Measurements from ENCODE around the gene UBE2D2. TPM values are rescaled to one million over a fixed set of nuclear protein-coding genes. Genes with fewer than 3 reads are reported as not detected.
"Not testable (repeated sequence)": the region's sequence is repeated elsewhere in the genome, so short reads cannot be mapped to it uniquely, and the experiment has no call there.

The UBE2D2 gene
- 97.0 TPM for total RNA-seq
- long read RNA-seq, transcript UBE2D2-202 (7 exons, 2,702 nt): major isoform, 103 of 128 reads
- long read RNA-seq, partial matches to known transcripts: 2 of 128 reads
- long read RNA-seq, other reads (novel, unspliced or antisense): 23 of 128 reads

DNA sequence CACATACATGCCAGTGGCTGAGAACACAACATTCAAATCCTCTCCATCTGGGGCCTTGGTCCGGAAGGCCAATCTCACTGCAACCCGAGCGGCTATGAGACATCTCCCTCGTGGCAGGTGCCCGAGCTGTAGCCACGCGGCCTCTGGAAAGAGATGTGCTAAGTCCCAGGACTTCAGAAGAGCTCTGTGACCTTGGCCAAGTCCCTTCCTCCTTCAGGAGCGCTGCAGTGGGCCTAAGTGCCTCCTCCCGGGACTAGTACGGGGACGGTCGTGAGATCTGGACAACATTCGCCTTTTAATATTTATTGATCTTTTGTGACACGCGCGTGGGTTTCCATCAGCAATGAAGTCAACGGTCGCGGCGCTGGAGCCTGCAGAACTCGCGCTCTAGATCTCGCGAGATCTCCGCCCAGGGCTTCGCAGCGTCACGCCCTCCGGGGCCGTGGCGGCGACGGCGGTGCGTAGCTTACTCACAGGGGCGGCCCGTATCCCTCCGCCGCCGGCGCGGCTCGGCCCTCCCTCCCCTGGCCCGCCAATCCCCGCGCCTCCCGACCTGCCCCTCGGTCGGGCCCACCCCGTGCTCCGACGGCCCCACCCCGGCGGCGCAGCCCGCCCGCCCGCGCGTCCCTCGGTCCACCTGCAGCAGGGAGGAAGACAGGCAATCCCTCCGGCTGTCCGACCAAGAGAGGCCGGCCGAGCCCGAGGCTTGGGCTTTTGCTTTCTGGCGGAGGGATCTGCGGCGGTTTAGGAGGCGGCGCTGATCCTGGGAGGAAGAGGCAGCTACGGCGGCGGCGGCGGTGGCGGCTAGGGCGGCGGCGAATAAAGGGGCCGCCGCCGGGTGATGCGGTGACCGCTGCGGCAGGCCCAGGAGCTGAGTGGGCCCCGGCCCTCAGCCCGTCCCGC, at the start of gene UBE2D2:
Gene UBE2D2 (plus strand): TSS at position 588 of the 903 bp plus-strand sequence. CDS start 453 bp downstream, outside the sequence.
- no peaks in the 10 kb centered on the region for H3K36me3 ChIP-seq
- intact Hi-C loops (cut with DNase I): no loop called here
- ATAC-seq (peak; percentile 97 to 99), DNase-seq (peak; percentile 99)
- H3K27ac ChIP-seq: peak within 1 kb of the TSS; percentile 96
- H3K4me3 ChIP-seq: peak within 1 kb of the TSS; percentile 85
- peaks cover 43% of the 10 kb centered on the region for H3K4me1 ChIP-seq
- H3K9me3 ChIP-seq: no peaks in the 10 kb centered on the region
- no peaks in the 10 kb centered on the region for H3K27me3 ChIP-seq (ENCODE audit: low read depth)
- TF ChIP-seq, protein P1, sequence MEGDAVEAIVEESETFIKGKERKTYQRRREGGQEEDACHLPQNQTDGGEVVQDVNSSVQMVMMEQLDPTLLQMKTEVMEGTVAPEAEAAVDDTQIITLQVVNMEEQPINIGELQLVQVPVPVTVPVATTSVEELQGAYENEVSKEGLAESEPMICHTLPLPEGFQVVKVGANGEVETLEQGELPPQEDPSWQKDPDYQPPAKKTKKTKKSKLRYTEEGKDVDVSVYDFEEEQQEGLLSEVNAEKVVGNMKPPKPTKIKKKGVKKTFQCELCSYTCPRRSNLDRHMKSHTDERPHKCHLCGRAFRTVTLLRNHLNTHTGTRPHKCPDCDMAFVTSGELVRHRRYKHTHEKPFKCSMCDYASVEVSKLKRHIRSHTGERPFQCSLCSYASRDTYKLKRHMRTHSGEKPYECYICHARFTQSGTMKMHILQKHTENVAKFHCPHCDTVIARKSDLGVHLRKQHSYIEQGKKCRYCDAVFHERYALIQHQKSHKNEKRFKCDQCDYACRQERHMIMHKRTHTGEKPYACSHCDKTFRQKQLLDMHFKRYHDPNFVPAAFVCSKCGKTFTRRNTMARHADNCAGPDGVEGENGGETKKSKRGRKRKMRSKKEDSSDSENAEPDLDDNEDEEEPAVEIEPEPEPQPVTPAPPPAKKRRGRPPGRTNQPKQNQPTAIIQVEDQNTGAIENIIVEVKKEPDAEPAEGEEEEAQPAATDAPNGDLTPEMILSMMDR (IDR thresholded peaks at IDR 0.05): no peak

DNA sequence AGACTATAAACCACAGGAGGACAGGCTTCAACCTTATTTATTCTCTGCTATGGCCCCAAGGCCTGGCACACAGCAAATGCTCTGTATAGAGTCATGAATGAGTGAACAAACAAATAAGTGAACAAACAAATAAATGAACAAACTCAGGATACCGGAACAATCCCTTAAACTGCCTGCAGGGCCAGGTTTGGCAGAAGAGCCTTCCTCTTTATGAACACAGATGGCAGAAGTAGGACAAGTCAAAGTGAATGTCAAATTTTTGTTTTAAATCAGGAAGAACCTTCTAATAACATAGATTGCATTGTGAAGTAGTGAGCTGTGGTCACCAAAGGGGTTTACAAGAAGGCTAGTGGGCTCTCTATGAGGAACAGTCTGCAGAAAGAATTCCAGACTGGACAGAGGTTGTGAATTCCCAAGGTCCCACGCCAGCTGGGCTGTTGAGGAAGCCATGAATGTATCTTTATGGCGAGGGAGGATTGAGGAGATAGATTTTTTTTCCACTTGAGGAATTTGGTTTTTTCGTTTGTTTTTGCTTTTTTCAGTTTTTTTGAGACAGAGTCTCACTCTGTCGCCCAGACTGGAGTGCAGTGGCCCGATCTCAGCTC, 48.3 kb upstream of the UBE2D2 start:
- ATAC-seq: no peak
- peaks cover 7% of the 10 kb centered on the region for H3K4me1 ChIP-seq

DNA sequence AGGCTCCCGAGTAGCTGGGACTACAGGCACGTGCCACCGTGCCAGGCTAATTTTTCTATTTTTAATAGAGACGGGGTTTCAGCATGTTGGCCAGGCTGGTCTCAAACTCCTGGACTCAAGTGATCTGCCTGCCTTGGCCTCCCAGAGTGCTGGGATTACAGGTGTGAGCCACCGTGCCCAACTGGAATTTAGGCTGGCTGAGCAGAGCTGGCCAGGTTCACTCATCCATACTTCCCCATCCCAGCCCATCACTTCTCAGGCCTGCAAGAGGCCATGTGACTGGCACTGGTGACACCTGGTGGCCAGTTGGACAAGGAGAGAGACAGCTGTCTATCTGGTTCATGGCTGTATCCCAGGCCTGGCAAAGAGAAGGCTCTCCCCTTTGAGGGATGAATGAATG, 47.7 kb upstream of the UBE2D2 start:
- not testable (repeated sequence) for H3K4me3 ChIP-seq; H3K9me3 ChIP-seq; H3K27me3 ChIP-seq (ENCODE audit: low read depth); H3K36me3 ChIP-seq; H3K27ac ChIP-seq
- intact Hi-C loops (cut with DNase I): loop anchor here (10.0 kb wide), 1 partner anchor 89 kb away; no protein-coding TSS in a partner anchor
- peak; percentile 88 for DNase-seq
- TF ChIP-seq, protein P1 (IDR thresholded peaks at IDR 0.05): peak; percentile 80
- peaks cover 11% of the 10 kb centered on the region for H3K4me1 ChIP-seq
- peak; percentile 86 to 89 for ATAC-seq

More for the DNA sequence above, 48.3 kb upstream of the UBE2D2 start:
- intact Hi-C loops (cut with DNase I): loop anchor here (10.0 kb wide), 1 partner anchor 88 kb away; no protein-coding TSS in a partner anchor
- Histone ChIP-seq H3K9me3 (no peaks in the 10 kb centered on the region), H3K27ac (no peak overlapping the region), H3K4me3 (no peak overlapping the region), H3K36me3 (no peaks in the 10 kb centered on the region), H3K27me3 (ENCODE audit: low read depth) (no peaks in the 10 kb centered on the region)
- TF ChIP-seq, protein P1 (IDR thresholded peaks at IDR 0.05): no peak
- no peak for DNase-seq

DNA sequence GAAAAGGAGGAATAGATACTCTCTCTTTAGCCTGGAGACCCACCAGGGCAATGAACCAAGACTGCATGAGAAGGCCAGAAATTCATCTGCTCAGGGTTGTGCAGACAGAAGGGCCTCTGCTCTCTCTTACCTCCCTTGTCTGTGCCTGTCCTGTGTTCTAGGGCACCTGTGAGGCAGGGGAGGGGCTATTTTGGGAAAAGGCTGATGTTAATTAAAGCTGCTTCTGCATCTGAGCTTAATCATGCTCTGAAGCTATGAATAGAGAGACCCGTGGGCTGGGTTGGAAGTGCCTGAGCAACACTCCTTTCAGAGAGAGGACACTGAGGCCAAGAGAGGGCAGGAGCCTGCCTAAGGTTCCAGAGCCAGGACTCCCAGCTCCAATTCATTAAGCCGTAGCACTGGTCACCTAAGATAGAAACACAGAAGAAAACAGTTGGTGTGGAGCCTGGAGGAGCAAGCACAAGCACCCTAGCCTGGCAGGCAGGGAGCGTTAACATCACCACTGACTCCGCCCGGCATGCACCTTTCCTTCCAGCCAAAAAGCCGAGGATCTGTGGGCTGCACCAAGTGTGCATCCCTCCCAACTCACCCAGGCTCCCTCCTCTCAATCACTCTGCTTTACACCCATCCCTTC, 47.2 kb upstream of the UBE2D2 start:
- Histone ChIP-seq H3K27me3 (ENCODE audit: low read depth) (no peaks in the 10 kb centered on the region), H3K9me3 (no peaks in the 10 kb centered on the region), H3K4me1 (peaks cover 14% of the 10 kb centered on the region), H3K4me3 (no peak overlapping the region), H3K36me3 (no peaks in the 10 kb centered on the region), H3K27ac (no peak overlapping the region)
- intact Hi-C loops (cut with DNase I): loop anchor here (10.0 kb wide), 1 partner anchor 89 kb away; no protein-coding TSS in a partner anchor
- ATAC-seq: no peak
- TF ChIP-seq, protein P1 (IDR thresholded peaks at IDR 0.05): no peak
- DNase-seq: no peak

DNA sequence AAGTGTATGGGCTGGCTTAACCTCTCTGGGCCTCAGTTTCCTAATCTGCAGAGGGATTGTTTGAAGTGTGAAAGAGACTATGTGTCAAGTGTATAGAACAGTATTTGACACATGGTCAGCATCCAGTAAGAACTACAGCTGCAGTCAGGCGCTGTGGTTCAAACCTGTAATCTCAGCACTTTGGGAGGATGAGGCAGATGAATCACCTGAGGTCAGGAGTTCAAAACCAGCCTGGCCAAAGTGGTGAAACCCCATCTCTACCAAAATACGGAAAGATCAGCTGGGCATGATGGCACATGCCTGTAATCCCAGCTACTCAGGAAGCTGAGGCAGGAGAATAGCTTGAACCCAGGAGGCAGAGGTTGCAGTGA, 46.7 kb upstream of the UBE2D2 start:
- no peaks in the 10 kb centered on the region for H3K36me3 ChIP-seq
- ATAC-seq: no peak
- peaks cover 14% of the 10 kb centered on the region for H3K4me1 ChIP-seq
- no peak overlapping the region for H3K27ac ChIP-seq
- no peak overlapping the region for H3K4me3 ChIP-seq
- TF ChIP-seq, protein P1 (IDR thresholded peaks at IDR 0.05): no peak
- intact Hi-C loops (cut with DNase I): loop anchor here (10.0 kb wide), 1 partner anchor 90 kb away; no protein-coding TSS in a partner anchor
- H3K27me3 ChIP-seq (ENCODE audit: low read depth): no peaks in the 10 kb centered on the region
- DNase-seq: no peak
- no peaks in the 10 kb centered on the region for H3K9me3 ChIP-seq

Measured in lower lobe of right lung (tissue), 2 donors.